MM.1S (cell line): Measurements from ENCODE around the gene LTBP1.

Experiments
- DNase-seq: peaks from one replicate; pipeline ENCODE4 v3.0.0-alpha.2; 2015
- H2AFZ ChIP-seq: fragments of 300-600 bp; sonication (generic); 2 replicates; pipeline ENCODE4 v1.6.0; 2016; ENCODE audit warnings: antibody characterized with exemption, low read length
- H3F3A ChIP-seq: fragments of 300-600 bp; sonication (generic); 2 replicates; pipeline ENCODE4 v1.6.1; 2016; ENCODE audit warnings: mild to moderate bottlenecking, antibody characterized with exemption, low read length, moderate library complexity, mixed read lengths; ENCODE audit not compliant: insufficient read depth
- H3K27ac ChIP-seq: fragments of 300-600 bp; sonication (generic); 2 replicates; pipeline ENCODE4 v1.5.1; 2016; ENCODE audit warnings: mild to moderate bottlenecking, low read length
- H3K27me3 ChIP-seq: fragments of 300-600 bp; sonication (generic); replicated peaks from 2 replicates; pipeline ENCODE4 v1.6.0; 2016; ENCODE audit warnings: low read length; ENCODE audit not compliant: insufficient read depth
- H3K36me3 ChIP-seq: fragments of 300-600 bp; sonication (generic); replicated peaks from 2 replicates; pipeline ENCODE4 v1.6.1; 2016; ENCODE audit warnings: mild to moderate bottlenecking, low read length, mixed read lengths; ENCODE audit not compliant: insufficient read depth
- H3K4me1 ChIP-seq: fragments of 300-600 bp; sonication (generic); 2 replicates; pipeline ENCODE4 v1.6.1; 2016; ENCODE audit warnings: low read length, mixed read lengths
- H3K4me2 ChIP-seq: fragments of 300-600 bp; sonication (generic); 2 replicates; pipeline ENCODE4 v1.6.0; 2016; ENCODE audit warnings: low read depth, low read length
- H3K4me3 ChIP-seq: fragments of 300-600 bp; sonication (generic); 2 replicates; pipeline ENCODE4 v1.5.1; 2016; ENCODE audit warnings: low read length, mixed read lengths
- H3K79me2 ChIP-seq: fragments of 300-600 bp; sonication (generic); 2 replicates; pipeline ENCODE4 v1.6.1; 2016; ENCODE audit warnings: mixed run types, low read length, mixed read lengths
- H3K9ac ChIP-seq: fragments of 300-600 bp; sonication (generic); 2 replicates; pipeline ENCODE4 v1.6.1; 2016; ENCODE audit warnings: low read length, mixed read lengths
- H3K9me2 ChIP-seq: fragments of 300-600 bp; sonication (generic); replicated peaks from 2 replicates; pipeline ENCODE4 v1.6.1; 2016; ENCODE audit warnings: mild to moderate bottlenecking, low read length, mixed read lengths; ENCODE audit not compliant: insufficient read depth
- H3K9me3 ChIP-seq: fragments of 300-600 bp; sonication (generic); replicated peaks from 2 replicates; pipeline ENCODE4 v1.6.1; 2016; ENCODE audit warnings: mild to moderate bottlenecking, low read length, mixed read lengths; ENCODE audit not compliant: insufficient read depth
- H4K20me1 ChIP-seq: fragments of 300-600 bp; sonication (generic); 2 replicates; pipeline ENCODE4 v1.6.1; 2016; ENCODE audit warnings: mild to moderate bottlenecking, low read length, moderate library complexity, mixed read lengths; ENCODE audit not compliant: insufficient read depth
- CTCF ChIP-seq: fragments of 300-600 bp; sonication (generic); IDR thresholded peaks from 2 replicates; pipeline ENCODE4 v1.5.1; 2016; ENCODE audit warnings: antibody characterized with exemption, low read length, mixed read lengths
- EZH2 ChIP-seq: fragments of 300-600 bp; sonication (generic); optimal IDR thresholded peaks from 2 replicates; pipeline ENCODE3; 2017; ENCODE audit warnings: low read depth, mild to moderate bottlenecking, antibody characterized with exemption, low read length, mixed read lengths
- EZH2phosphoT487 ChIP-seq: fragments of 300-600 bp; sonication (generic); IDR thresholded peaks from 2 replicates; pipeline ENCODE4 v1.6.1; 2018; ENCODE audit warnings: antibody characterized with exemption, low read length

LTBP1 gene

DNA sequence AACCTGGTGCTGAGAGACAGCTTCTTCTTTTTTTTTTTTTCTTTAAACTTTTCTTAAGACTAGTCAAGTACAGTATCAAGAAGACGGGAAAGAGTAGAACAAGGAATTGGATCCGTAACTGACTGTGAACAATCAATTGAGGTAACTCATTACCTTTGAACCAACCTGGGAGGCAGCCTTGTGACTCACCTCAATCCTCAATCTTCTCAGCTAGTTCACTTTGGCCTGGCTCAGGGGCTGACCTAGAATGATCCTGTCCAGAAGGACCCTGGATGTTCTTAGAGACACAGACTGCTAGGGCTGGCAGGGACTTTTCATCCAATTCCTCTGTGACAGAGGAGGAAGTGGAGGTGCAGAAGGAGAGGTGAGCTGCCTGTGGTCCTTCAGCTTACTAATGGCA, 1.5 kb upstream of the LTBP1 start:
- Histone ChIP-seq H3K4me2 (no peak overlapping the region), H2AFZ (no peak overlapping the region), H3K9ac (no peak overlapping the region), H4K20me1 (no peaks in the 10 kb centered on the region), H3K36me3 (no peaks in the 10 kb centered on the region), H3K9me3 (no peaks in the 10 kb centered on the region), H3K4me3 (no peak overlapping the region), H3K79me2 (no peaks in the 10 kb centered on the region), H3F3A (no peaks in the 10 kb centered on the region), H3K27me3 (0 out of 2 replicates have a peak, but pooled peaks cover 3% of the 10 kb centered on the region), H3K4me1 (peaks cover 13% of the 10 kb centered on the region), H3K27ac (no peak overlapping the region), H3K9me2 (no peaks in the 10 kb centered on the region)
- DNase-seq, result no peak
- TF ChIP-seq EZH2phosphoT487 (no peak), EZH2 (no peak), CTCF (no peak)

DNA sequence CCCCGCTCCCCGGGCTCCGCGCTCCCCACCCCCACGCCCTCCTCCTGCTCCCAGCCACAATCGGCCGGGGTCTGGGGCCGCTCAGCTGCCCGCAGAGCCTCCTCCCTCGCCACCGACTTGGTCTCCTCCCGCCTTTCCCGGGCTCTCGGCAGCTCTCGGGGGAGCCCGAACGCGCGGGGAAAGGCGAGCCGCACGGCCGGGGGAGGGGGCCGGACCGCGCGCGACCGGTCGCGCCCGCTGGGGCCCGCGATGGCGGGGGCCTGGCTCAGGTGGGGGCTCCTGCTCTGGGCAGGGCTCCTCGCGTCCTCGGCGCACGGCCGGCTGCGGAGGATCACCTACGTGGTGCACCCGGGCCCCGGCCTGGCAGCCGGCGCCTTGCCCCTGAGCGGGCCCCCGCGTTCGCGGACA, 327 bp downstream of the LTBP1 start:
- Histone ChIP-seq H3F3A (no peaks in the 10 kb centered on the region), H3K27ac (no peak overlapping the region), H3K9ac (no peak overlapping the region), H3K36me3 (no peaks in the 10 kb centered on the region), H3K27me3 (0 out of 2 replicates have a peak, but pooled peaks cover 3% of the 10 kb centered on the region), H4K20me1 (no peaks in the 10 kb centered on the region), H2AFZ (no peak overlapping the region), H3K9me2 (no peaks in the 10 kb centered on the region), H3K9me3 (no peaks in the 10 kb centered on the region), H3K4me2 (peak overlapping the region; percentile 77; the same call in 1 of the 2 replicates), H3K4me3 (peak overlapping the region; percentile 61), H3K79me2 (no peaks in the 10 kb centered on the region), H3K4me1 (peaks cover 8% of the 10 kb centered on the region)
- DNase-seq, result peak; percentile 19
- TF ChIP-seq EZH2, result no peak
- TF ChIP-seq CTCF, result no peak
- no peak for TF ChIP-seq EZH2phosphoT487

DNA sequence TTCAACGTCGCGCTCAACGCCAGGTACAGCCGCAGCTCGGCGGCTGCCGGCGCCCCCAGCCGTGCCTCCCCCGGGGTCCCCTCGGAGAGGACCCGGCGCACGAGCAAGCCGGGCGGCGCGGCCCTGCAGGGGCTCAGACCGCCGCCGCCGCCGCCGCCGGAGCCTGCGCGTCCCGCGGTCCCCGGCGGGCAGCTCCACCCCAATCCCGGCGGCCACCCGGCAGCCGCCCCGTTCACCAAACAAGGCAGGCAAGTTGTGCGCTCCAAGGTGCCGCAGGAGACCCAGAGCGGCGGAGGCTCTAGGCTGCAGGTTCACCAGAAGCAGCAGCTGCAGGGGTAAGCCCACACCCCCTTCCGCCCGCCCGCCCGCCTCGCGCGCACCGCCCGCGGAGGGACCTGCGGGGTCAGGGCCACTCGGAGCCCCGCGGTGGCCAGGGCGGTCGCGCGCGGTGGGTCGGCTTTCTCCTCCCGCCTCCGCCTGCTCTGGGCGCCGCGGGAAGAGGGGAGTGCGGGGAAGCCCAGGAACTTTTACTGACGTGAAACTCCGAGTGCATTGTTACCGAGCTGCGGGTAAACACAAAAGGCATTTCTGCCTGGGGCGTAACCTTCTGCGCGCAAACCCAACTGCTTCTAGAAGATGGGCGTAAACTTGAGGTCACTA, 861 bp downstream of the LTBP1 start:
- Histone ChIP-seq H2AFZ (peak overlapping the region; percentile 44; the same call in 1 of the 2 replicates), H3K79me2 (no peaks in the 10 kb centered on the region), H3K9me3 (no peaks in the 10 kb centered on the region), H3K27me3 (0 out of 2 replicates have a peak, but pooled peaks cover 3% of the 10 kb centered on the region), H3K9me2 (no peaks in the 10 kb centered on the region), H3K9ac (no peak overlapping the region), H3K4me2 (peak overlapping the region; percentile 77), H4K20me1 (no peaks in the 10 kb centered on the region), H3K4me3 (peak overlapping the region; percentile 61), H3K27ac (no peak overlapping the region), H3F3A (no peaks in the 10 kb centered on the region), H3K4me1 (peaks cover 2% of the 10 kb centered on the region), H3K36me3 (no peaks in the 10 kb centered on the region)
- TF ChIP-seq EZH2 (no peak), EZH2phosphoT487 (no peak), CTCF (no peak)
- DNase-seq, result peak; percentile 38
